Astrocyte (in vitro differentiated cells and primary cell): ENCODE results near the gene LRRK1. TPM values are rescaled to one million over a fixed set of nuclear protein-coding genes. Genes with fewer than 3 reads are reported as not detected.

Source experiments
- DNase-seq: peaks from one replicate; pipeline ENCODE4 v3.0.0-alpha.2; 2010; ENCODE audit warnings: low read depth
- FAIRE-seq: peaks from 2 replicates; lab custom pipeline; 2011; peaks lifted over from hg19 to GRCh38; lab: Jason Lieb, UNC
- H2AFZ ChIP-seq: 2 replicates; pipeline ENCODE4 v1.6.0; 2012; ENCODE audit warnings: low read depth, low read length, inconsistent platforms
- H3K27ac ChIP-seq: 2 replicates; pipeline ENCODE4 v1.5.1; 2011; ENCODE audit warnings: low read depth, low read length, inconsistent platforms
- H3K27me3 ChIP-seq: 2 replicates; pipeline ENCODE4 v1.6.0; 2011; ENCODE audit warnings: low read length, inconsistent platforms; ENCODE audit not compliant: insufficient read depth
- H3K36me3 ChIP-seq: 2 replicates; pipeline ENCODE4 v1.5.1; 2011; ENCODE audit warnings: low read length, inconsistent platforms; ENCODE audit not compliant: insufficient read depth
- H3K4me1 ChIP-seq: 2 replicates; pipeline ENCODE4 v1.5.1; 2011; ENCODE audit warnings: low read length, inconsistent platforms; ENCODE audit not compliant: insufficient read depth
- H3K4me2 ChIP-seq: 2 replicates; pipeline ENCODE4 v1.6.0; 2012; ENCODE audit warnings: low read length, inconsistent platforms
- H3K4me3 ChIP-seq: 2 replicates; pipeline ENCODE4 v1.5.1; 2011; ENCODE audit warnings: low read depth, mild to moderate bottlenecking, low read length, inconsistent platforms; ENCODE audit not compliant: insufficient read depth
- H3K79me2 ChIP-seq: 2 replicates; pipeline ENCODE4 v1.6.0; 2012; ENCODE audit warnings: mild to moderate bottlenecking, low read length, inconsistent platforms; ENCODE audit not compliant: insufficient read depth
- H3K9ac ChIP-seq: 2 replicates; pipeline ENCODE4 v1.6.0; 2012; ENCODE audit warnings: mild to moderate bottlenecking, low read length, inconsistent platforms
- H3K9me3 ChIP-seq: 2 replicates; pipeline ENCODE4 v1.5.1; 2012; ENCODE audit warnings: low read depth, mild to moderate bottlenecking, low read length, inconsistent platforms; ENCODE audit not compliant: insufficient read depth
- H4K20me1 ChIP-seq: 2 replicates; pipeline ENCODE4 v1.6.0; 2012; ENCODE audit warnings: low read length, inconsistent platforms; ENCODE audit not compliant: insufficient read depth
- H3K27ac Mint-ChIP-seq: one replicate; pipeline ENCODE4 v1.8.0; 2021; ENCODE audit warnings: mild to moderate bottlenecking, mixed read lengths; ENCODE audit not compliant: unreplicated experiment
- H3K27me3 Mint-ChIP-seq: one replicate; pipeline ENCODE4 v1.8.0; 2021; ENCODE audit warnings: low read depth, mixed read lengths; ENCODE audit not compliant: unreplicated experiment
- H3K36me3 Mint-ChIP-seq: one replicate; pipeline ENCODE4 v1.8.0; 2021; ENCODE audit warnings: low read depth, mixed read lengths; ENCODE audit not compliant: unreplicated experiment
- H3K4me1 Mint-ChIP-seq: one replicate; pipeline ENCODE4 v1.8.0; 2021; ENCODE audit warnings: low read depth, mixed read lengths; ENCODE audit not compliant: unreplicated experiment
- H3K4me3 Mint-ChIP-seq: one replicate; pipeline ENCODE4 v1.8.0; 2021; ENCODE audit warnings: mild to moderate bottlenecking, moderate library complexity, mixed read lengths; ENCODE audit not compliant: unreplicated experiment
- H3K9me3 Mint-ChIP-seq: one replicate; pipeline ENCODE4 v1.8.0; 2021; ENCODE audit warnings: mild to moderate bottlenecking, mixed read lengths; ENCODE audit not compliant: unreplicated experiment
- CTCF ChIP-seq: IDR thresholded peaks from 2 replicates; pipeline ENCODE4 v1.5.1; 2011; ENCODE audit warnings: low read depth, mild to moderate bottlenecking, inconsistent platforms, low read length, moderate library complexity; ENCODE audit not compliant: insufficient read depth
- EZH2 ChIP-seq: IDR thresholded peaks from 2 replicates; pipeline ENCODE4 v1.6.1; 2012; ENCODE audit warnings: mild to moderate bottlenecking, low read length, inconsistent platforms; ENCODE audit not compliant: insufficient read depth
- total RNA-seq: library from RNA; stranded (reverse); gene quantifications from 2 replicates; pipeline ENCODE4 v1.2.1, GENCODE V29; 2021

The LRRK1 gene
- total RNA-seq, 1 donor from 2014 or later: 0.41 TPM

GRCh38 chr15:100952566-100952965 is 33.4 kb downstream of the LRRK1 start:
- Histone ChIP-seq H3K4me2 (no peak overlapping the region), H3K27ac (no peak overlapping the region), H3K9ac (no peak overlapping the region), H3K9me3 (no peaks in the 10 kb centered on the region), H2AFZ (no peak overlapping the region), H3K4me1 (no peaks in the 10 kb centered on the region), H3K79me2 (no peaks in the 10 kb centered on the region), H3K4me3 (no peak overlapping the region), H3K27me3 (no peaks in the 10 kb centered on the region), H3K36me3 (no peaks in the 10 kb centered on the region), H4K20me1 (no peaks in the 10 kb centered on the region)
- FAIRE-seq (no peak), DNase-seq (no peak)
- Mint-ChIP-seq H3K27me3 (no peaks in the 10 kb centered on the region), H3K9me3 (no peaks in the 10 kb centered on the region), H3K4me1 (no peaks in the 10 kb centered on the region), H3K27ac (no peak overlapping the region), H3K4me3 (no peak overlapping the region), H3K36me3 (no peaks in the 10 kb centered on the region)
- TF ChIP-seq CTCF: no peak
- no peak for TF ChIP-seq EZH2

- Histone ChIP-seq H3K36me3 (no peaks in the 10 kb centered on the region), H3K79me2 (no peaks in the 10 kb centered on the region), H2AFZ (peak overlapping the region; percentile 32), H3K4me2 (peak overlapping the region; percentile 69), H3K4me3 (no peak overlapping the region), H3K9me3 (no peaks in the 10 kb centered on the region), H3K27ac (peak overlapping the region; percentile 62), H3K27me3 (no peaks in the 10 kb centered on the region), H3K4me1 (peaks cover 14% of the 10 kb centered on the region), H4K20me1 (no peaks in the 10 kb centered on the region), H3K9ac (peak overlapping the region; percentile 51)
- H3K9me3 Mint-ChIP-seq: no peaks in the 10 kb centered on the region
- no peaks in the 10 kb centered on the region for H3K36me3 Mint-ChIP-seq
- H3K27ac Mint-ChIP-seq: no peak overlapping the region
- H3K27me3 Mint-ChIP-seq: peaks cover 7% of the 10 kb centered on the region
- no peak overlapping the region for H3K4me3 Mint-ChIP-seq
- H3K4me1 Mint-ChIP-seq: peaks cover 11% of the 10 kb centered on the region
- FAIRE-seq (no peak), DNase-seq (peak; percentile 75)
- TF ChIP-seq CTCF (no peak), EZH2 (no peak)
These were observed 39.3 kb downstream of the LRRK1 start for GRCh38 chr15:100958326-100959065.
